T-helper 2 cell treated with Interferon-gamma antibody and Interleukin-4, amounts not matched to agents 5 μg/mL and 100 μg/mL, for 36 hours (primary cell): ENCODE data around the gene DIDO1.
A peak's percentile ranks its signal among the peaks of the same experiment; 100 is the strongest.
"Not testable (repeated sequence)": the region's sequence is repeated elsewhere in the genome, so short reads cannot be mapped to it uniquely, and the experiment has no call there.

Experiments
- DNase-seq: peaks from one replicate; pipeline ENCODE4 v3.0.0; 2021; ENCODE audit warnings: low spot score
- H3K27ac Mint-ChIP-seq: one replicate; pipeline ENCODE4 v1.8.0; 2021; ENCODE audit warnings: mild to moderate bottlenecking, mixed read lengths
- H3K27me3 Mint-ChIP-seq: one replicate; pipeline ENCODE4 v1.8.0; 2021; ENCODE audit warnings: low read depth, mixed read lengths
- H3K36me3 Mint-ChIP-seq: one replicate; pipeline ENCODE4 v1.8.0; 2021; ENCODE audit warnings: low read depth, mixed read lengths
- H3K4me1 Mint-ChIP-seq: one replicate; pipeline ENCODE4 v1.8.0; 2021; ENCODE audit warnings: low read depth, mixed read lengths
- H3K4me3 Mint-ChIP-seq: one replicate; pipeline ENCODE4 v1.8.0; 2022; ENCODE audit warnings: mild to moderate bottlenecking, moderate library complexity, mixed read lengths
- H3K9me3 Mint-ChIP-seq: one replicate; pipeline ENCODE4 v1.8.0; 2021; ENCODE audit warnings: mixed read lengths

DIDO1 gene

GRCh38 chr20:62859721-62860120 lies 66.6 kb downstream of the DIDO1 start:
- H3K27me3 Mint-ChIP-seq, result peaks cover 16% of the 10 kb centered on the region

GRCh38 chr20:62858058-62858830 lies 68.1 kb downstream of the DIDO1 start:
- peaks cover 4% of the 10 kb centered on the region for H3K4me1 Mint-ChIP-seq
- H3K27me3 Mint-ChIP-seq, result peaks cover 16% of the 10 kb centered on the region
- no peak overlapping the region for H3K4me3 Mint-ChIP-seq
- H3K36me3 Mint-ChIP-seq, result peaks cover 13% of the 10 kb centered on the region
- H3K9me3 Mint-ChIP-seq, result no peaks in the 10 kb centered on the region
- H3K27ac Mint-ChIP-seq, result no peak overlapping the region
- DNase-seq, result no peak

More at GRCh38 chr20:62859721-62860120, 66.6 kb downstream of the DIDO1 start:
- Mint-ChIP-seq H3K4me1 (peaks cover 4% of the 10 kb centered on the region), H3K9me3 (no peaks in the 10 kb centered on the region), H3K36me3 (peaks cover 8% of the 10 kb centered on the region), H3K27ac (no peak overlapping the region), H3K4me3 (peak overlapping the region; percentile 69)
- no peak for DNase-seq

GRCh38 chr20:62856931-62857619 lies 69.2 kb downstream of the DIDO1 start:
- H3K4me3 Mint-ChIP-seq, result no peak overlapping the region
- no peaks in the 10 kb centered on the region for H3K9me3 Mint-ChIP-seq
- H3K4me1 Mint-ChIP-seq, result peaks cover 4% of the 10 kb centered on the region
- peaks cover 10% of the 10 kb centered on the region for H3K27me3 Mint-ChIP-seq
- H3K36me3 Mint-ChIP-seq, result peaks cover 20% of the 10 kb centered on the region
- DNase-seq, result no peak
- H3K27ac Mint-ChIP-seq, result no peak overlapping the region

GRCh38 chr20:62855120-62855519 lies 71.2 kb downstream of the DIDO1 start:
- H3K27me3 Mint-ChIP-seq, result peaks cover 4% of the 10 kb centered on the region

GRCh38 chr20:62854121-62854520 lies 72.2 kb downstream of the DIDO1 start:
- H3K4me3 Mint-ChIP-seq, result no peak overlapping the region
- H3K36me3 Mint-ChIP-seq, result peaks cover 15% of the 10 kb centered on the region
- no peak overlapping the region for H3K27ac Mint-ChIP-seq
- DNase-seq, result no peak
- H3K27me3 Mint-ChIP-seq, result peaks cover 2% of the 10 kb centered on the region
- no peaks in the 10 kb centered on the region for H3K4me1 Mint-ChIP-seq
- H3K9me3 Mint-ChIP-seq, result no peaks in the 10 kb centered on the region

More at GRCh38 chr20:62855120-62855519, 71.2 kb downstream of the DIDO1 start:
- no peak for DNase-seq
- H3K9me3 Mint-ChIP-seq, result no peaks in the 10 kb centered on the region
- H3K36me3 Mint-ChIP-seq, result peaks cover 17% of the 10 kb centered on the region
- no peak overlapping the region for H3K4me3 Mint-ChIP-seq
- H3K27ac Mint-ChIP-seq, result no peak overlapping the region
- H3K4me1 Mint-ChIP-seq, result no peaks in the 10 kb centered on the region

GRCh38 chr20:62853304-62853703 lies 73.0 kb downstream of the DIDO1 start:
- peaks cover 15% of the 10 kb centered on the region for H3K36me3 Mint-ChIP-seq
- not testable (repeated sequence) for DNase-seq, H3K9me3 Mint-ChIP-seq, H3K4me3 Mint-ChIP-seq, H3K4me1 Mint-ChIP-seq, H3K27me3 Mint-ChIP-seq, H3K27ac Mint-ChIP-seq

- H3K4me3 Mint-ChIP-seq, result no peak overlapping the region
Measured at GRCh38 chr20:62852841-62853240, 73.5 kb downstream of the DIDO1 start.

GRCh38 chr20:62852196-62852595 lies 74.1 kb downstream of the DIDO1 start:
- no peak for DNase-seq
- H3K4me3 Mint-ChIP-seq, result no peak overlapping the region
- no peaks in the 10 kb centered on the region for H3K27me3 Mint-ChIP-seq
- peaks cover 15% of the 10 kb centered on the region for H3K36me3 Mint-ChIP-seq
- no peaks in the 10 kb centered on the region for H3K4me1 Mint-ChIP-seq
- no peak overlapping the region for H3K27ac Mint-ChIP-seq
- no peaks in the 10 kb centered on the region for H3K9me3 Mint-ChIP-seq

More at GRCh38 chr20:62852841-62853240, 73.5 kb downstream of the DIDO1 start:
- H3K36me3 Mint-ChIP-seq, result peaks cover 15% of the 10 kb centered on the region
- no peak for DNase-seq
- no peaks in the 10 kb centered on the region for H3K27me3 Mint-ChIP-seq
- H3K4me1 Mint-ChIP-seq, result no peaks in the 10 kb centered on the region
- no peak overlapping the region for H3K27ac Mint-ChIP-seq
- no peaks in the 10 kb centered on the region for H3K9me3 Mint-ChIP-seq

- no peak overlapping the region for H3K4me3 Mint-ChIP-seq
- no peak overlapping the region for H3K27ac Mint-ChIP-seq
- H3K9me3 Mint-ChIP-seq, result no peaks in the 10 kb centered on the region
- H3K4me1 Mint-ChIP-seq, result no peaks in the 10 kb centered on the region
- DNase-seq, result no peak
- H3K27me3 Mint-ChIP-seq, result no peaks in the 10 kb centered on the region
- peaks cover 13% of the 10 kb centered on the region for H3K36me3 Mint-ChIP-seq
Measured at GRCh38 chr20:62850333-62850974, 75.9 kb downstream of the DIDO1 start.

GRCh38 chr20:62849431-62849830 lies 76.9 kb downstream of the DIDO1 start:
- Mint-ChIP-seq H3K27ac (no peak overlapping the region), H3K4me1 (no peaks in the 10 kb centered on the region), H3K9me3 (no peaks in the 10 kb centered on the region), H3K36me3 (peaks cover 11% of the 10 kb centered on the region), H3K27me3 (no peaks in the 10 kb centered on the region), H3K4me3 (no peak overlapping the region)
- no peak for DNase-seq

GRCh38 chr20:62848917-62849316 lies 77.4 kb downstream of the DIDO1 start:
- not testable (repeated sequence) for H3K9me3 Mint-ChIP-seq, H3K4me3 Mint-ChIP-seq, H3K27me3 Mint-ChIP-seq, H3K27ac Mint-ChIP-seq, H3K4me1 Mint-ChIP-seq, DNase-seq
- peaks cover 12% of the 10 kb centered on the region for H3K36me3 Mint-ChIP-seq

GRCh38 chr20:62846166-62846890 lies 80.0 kb downstream of the DIDO1 start:
- no peaks in the 10 kb centered on the region for H3K4me1 Mint-ChIP-seq
- no peaks in the 10 kb centered on the region for H3K9me3 Mint-ChIP-seq
- H3K4me3 Mint-ChIP-seq, result no peak overlapping the region
- no peak for DNase-seq
- H3K27ac Mint-ChIP-seq, result no peak overlapping the region
- H3K36me3 Mint-ChIP-seq, result peaks cover 2% of the 10 kb centered on the region
- H3K27me3 Mint-ChIP-seq, result no peaks in the 10 kb centered on the region

- no peak overlapping the region for H3K4me3 Mint-ChIP-seq
- H3K36me3 Mint-ChIP-seq, result peaks cover 2% of the 10 kb centered on the region
- no peak for DNase-seq
- H3K27ac Mint-ChIP-seq, result no peak overlapping the region
- no peaks in the 10 kb centered on the region for H3K4me1 Mint-ChIP-seq
- H3K27me3 Mint-ChIP-seq, result no peaks in the 10 kb centered on the region
- H3K9me3 Mint-ChIP-seq, result no peaks in the 10 kb centered on the region
Measured at GRCh38 chr20:62845416-62846160, 80.7 kb downstream of the DIDO1 start.
